Fibroblast of skin of left quadriceps (primary cell): ENCODE results near the gene PRPF40B.

ENCODE experiments used
- DNase-seq, 2 experiments: peaks; one replicate each; pipeline ENCODE4 v3.0.0-alpha.2; 2013; ENCODE audit warnings: low read depth in 2 of 2

The PRPF40B gene

DNA sequence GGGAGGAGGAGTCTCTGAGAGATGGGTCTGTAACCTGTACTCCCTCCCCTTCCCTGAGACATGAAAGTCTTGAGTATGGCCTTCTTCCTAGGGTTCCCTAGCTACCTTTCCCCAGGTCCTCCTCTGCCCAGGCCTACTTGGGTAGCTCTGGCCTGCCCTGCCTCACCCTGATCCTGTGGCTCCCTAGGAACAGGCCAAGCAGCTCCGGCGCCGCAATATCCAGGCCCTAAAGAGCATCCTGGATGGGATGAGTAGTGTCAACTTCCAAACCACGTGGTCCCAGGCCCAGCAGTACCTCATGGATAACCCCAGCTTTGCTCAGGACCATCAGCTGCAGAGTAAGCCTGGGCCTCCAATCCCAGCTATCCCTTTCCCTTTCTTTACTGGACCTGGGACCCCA is 12.3 kb downstream of the PRPF40B start:
- DNase-seq = no peak

DNA sequence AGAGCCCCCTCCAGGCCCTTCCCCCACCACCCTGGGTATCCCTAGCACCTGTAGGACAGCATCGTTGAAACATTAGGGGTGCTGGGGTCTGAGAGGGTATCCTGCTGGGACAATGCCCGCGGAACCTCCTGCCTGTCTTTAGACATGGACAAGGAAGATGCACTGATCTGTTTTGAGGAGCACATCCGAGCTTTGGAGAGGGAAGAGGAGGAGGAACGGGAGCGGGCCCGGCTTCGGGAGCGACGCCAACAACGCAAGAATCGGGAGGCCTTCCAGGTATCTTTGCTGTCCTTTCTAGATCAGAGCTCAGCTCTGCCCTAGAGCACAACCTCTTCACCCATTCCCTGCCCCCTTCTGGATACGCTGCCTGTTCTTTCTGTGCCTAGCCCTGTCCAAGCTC is 13.2 kb downstream of the PRPF40B start:
- DNase-seq = no peak

- DNase-seq = peak in 1 of 2 experiments; percentile 38
These were observed 13.8 kb downstream of the PRPF40B start for GRCh38 chr12:49636979-49637755.

- DNase-seq = no peak
These were observed 18.5 kb downstream of the PRPF40B start for GRCh38 chr12:49641748-49642369.

GRCh38 chr12:49642370-49642802 is 19.0 kb downstream of the PRPF40B start:
- no peak for DNase-seq

DNA sequence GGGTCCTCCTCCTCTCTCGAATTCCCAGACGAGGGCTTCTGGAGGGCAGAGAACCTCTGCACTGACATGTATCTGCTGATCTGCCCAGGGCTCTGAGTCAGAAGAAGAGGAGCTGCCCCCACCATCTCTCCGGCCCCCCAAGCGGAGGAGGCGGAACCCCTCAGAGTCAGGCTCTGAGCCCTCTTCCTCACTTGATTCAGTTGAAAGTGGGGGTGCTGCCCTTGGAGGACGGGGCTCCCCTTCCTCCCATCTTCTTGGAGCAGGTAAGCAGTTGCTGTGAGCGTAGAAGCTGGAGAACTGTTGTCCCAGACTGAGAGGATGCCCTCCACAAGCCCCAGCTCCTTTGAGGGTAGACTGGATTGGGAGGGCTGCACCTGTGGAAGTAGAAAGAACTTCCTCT is 19.8 kb downstream of the PRPF40B start:
- no peak for DNase-seq

GRCh38 chr12:49643961-49644619 is 20.7 kb downstream of the PRPF40B start:
- no peak for DNase-seq

DNA sequence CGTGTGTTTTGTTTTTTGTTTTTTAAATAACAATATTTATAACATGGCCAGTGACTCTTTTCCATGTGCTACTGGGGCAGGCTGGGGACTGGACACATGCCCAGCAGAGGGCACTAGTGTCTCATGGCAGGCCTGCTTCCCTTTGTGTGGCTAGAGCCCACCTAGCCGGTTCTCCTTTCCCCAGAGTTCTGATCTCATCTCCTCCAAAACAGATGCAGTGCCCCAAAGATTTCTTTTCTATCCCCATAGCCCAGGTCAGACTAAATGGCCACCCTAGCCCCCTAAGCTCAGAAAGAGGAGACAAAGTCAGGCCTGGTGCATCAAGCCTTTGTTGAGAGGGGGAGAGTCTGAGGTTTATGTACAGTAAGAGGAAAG is 21.2 kb downstream of the PRPF40B start:
- DNase-seq = peak; percentile 48 to 49

- no peak for DNase-seq
These were observed 22.0 kb downstream of the PRPF40B start for GRCh38 chr12:49645146-49646039.

- DNase-seq = no peak
These were observed 23.0 kb downstream of the PRPF40B start for GRCh38 chr12:49646331-49646830.

DNA sequence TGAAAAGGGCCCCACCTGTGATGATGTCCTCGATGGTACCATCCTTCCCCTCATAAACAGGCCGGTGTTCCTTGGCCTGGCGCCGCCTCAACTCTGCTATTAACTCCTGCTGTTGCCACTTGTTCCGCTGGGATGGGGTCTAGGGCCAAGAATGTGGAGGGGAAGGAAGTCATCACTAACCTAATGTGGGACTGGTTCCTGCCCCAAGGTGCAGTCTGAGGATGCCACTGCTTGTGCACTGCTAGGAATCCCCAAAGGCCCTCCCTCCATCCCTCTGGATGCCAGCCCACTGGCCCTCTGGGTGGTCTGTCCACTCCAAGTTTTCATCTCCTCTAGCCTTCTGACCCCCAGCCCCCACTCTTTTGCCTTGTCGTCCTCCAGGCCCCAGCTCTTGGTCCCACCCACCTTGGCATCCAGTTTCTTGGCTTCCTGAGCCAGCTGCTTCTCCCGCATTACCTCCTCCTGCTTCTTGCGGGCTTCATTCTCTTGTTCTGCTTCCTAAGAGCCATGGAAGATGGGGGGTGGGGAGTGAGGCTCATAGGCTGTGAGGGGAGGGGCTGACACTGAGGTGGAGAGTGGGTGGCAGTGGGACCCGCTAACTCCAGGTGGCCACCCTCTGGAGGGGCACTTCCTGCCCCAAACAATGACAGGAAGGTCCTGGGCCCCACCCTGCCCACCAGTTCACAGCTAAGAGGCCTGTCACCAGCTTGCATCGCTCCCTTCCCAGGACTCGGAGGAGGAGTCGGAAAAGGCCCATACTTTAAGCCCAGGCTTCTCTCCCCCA is 23.7 kb downstream of the PRPF40B start:
- no peak for DNase-seq

DNA sequence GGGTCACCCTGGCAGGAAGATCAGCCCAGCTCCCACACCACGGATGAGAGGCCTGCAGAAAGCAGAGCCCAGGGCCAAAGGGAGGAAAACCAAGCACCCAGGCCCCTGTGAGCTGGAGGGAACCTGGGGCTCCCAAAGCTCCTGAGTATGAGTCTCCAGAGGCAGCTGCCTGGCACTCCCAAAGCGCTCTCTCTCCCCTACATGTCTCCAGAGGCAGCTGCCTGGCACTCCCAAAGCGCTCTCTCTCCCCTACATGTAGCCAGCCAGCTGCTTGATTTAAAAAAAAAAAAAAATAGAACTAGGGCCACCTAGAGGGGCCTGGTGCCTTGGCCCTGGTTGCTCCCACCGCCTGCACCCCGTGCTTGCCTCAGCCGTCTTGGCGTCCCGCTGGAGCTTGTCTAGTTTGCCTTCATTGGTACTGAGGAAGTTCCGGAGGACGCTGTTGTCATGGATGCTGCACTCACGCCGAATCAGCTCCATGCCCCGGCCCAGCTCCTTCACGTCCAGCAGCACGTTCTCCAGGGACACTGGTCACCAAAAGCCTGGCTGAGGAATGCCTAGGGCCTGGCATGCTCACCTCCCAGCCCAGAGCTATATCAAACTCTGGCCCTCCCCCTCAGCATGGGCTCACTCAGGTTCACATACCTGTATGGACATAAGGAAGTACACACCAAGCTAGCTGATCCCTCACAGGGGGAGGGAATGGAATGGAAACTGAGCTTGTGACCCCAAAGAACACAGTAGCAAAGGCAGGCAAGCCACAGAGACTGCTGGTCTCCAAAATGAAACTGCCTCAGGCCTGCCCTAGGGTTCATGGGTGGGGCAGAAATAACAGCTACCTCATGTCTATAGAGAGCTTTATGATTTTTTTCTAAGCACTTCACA is 24.7 kb downstream of the PRPF40B start:
- no peak for DNase-seq

GRCh38 chr12:49648712-49649003 is 25.3 kb downstream of the PRPF40B start:
- DNase-seq = no peak

- no peak for DNase-seq
These were observed 26.1 kb downstream of the PRPF40B start for GRCh38 chr12:49649445-49649844.

GRCh38 chr12:49649892-49650291 is 26.5 kb downstream of the PRPF40B start:
- no peak for DNase-seq

GRCh38 chr12:49651855-49652254 is 28.5 kb downstream of the PRPF40B start:
- DNase-seq = no peak

GRCh38 chr12:49652921-49653520 is 29.7 kb downstream of the PRPF40B start:
- DNase-seq = no peak

GRCh38 chr12:49654715-49655114 is 31.4 kb downstream of the PRPF40B start:
- no peak for DNase-seq

DNA sequence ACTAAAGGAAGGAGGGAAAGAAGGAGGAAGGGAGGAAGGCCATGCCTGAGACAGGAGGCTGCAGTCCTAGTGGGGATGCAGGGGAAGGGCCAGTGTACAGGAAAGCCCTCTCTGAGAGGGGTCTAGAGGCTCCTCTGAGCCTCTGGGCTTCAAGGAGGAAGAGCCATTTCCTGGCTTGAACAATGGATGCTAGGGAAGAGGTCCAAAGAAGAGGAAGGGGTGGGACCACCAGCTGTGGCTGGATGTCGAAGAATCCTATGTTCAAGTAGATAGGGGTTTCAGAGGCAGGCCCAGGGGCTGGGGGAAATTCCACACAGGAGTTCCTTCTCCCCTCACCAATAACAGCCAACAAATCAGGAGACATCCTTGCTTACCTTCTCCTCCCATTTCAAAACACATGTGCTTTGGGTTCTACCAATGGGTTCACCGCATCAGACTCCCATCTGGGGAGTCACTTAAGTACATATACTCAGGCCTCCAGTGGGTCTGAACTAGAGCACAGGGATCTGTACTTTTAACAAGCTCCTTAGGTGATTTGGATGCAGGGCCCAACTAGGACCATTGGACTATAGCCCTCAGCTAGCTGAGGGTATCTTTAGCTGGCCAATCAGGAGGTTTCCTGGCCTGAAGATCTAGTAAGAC is 32.4 kb downstream of the PRPF40B start:
- no peak for DNase-seq
